Measurements from ENCODE around the gene CASZ1. TPM values are rescaled to one million over a fixed set of nuclear protein-coding genes. Genes with fewer than 3 reads are reported as not detected.

CASZ1 gene
- total RNA-seq, 1 experiment from 2014 or later: 8.5 TPM

- no peak for DNase-seq (ENCODE audit: low read depth)
Observed at GRCh38 chr1:10653370-10654125, 142.9 kb downstream of the CASZ1 start.

- DNase-seq (ENCODE audit: low read depth): no peak
Observed at GRCh38 chr1:10652626-10653025, 143.8 kb downstream of the CASZ1 start.

- DNase-seq (ENCODE audit: low read depth): no peak
Observed at GRCh38 chr1:10651793-10652192, 144.7 kb downstream of the CASZ1 start.

- peak; percentile 30 for DNase-seq (ENCODE audit: low read depth)
Observed at GRCh38 chr1:10651389-10651766, 145.1 kb downstream of the CASZ1 start.

- no peak for DNase-seq (ENCODE audit: low read depth)
Observed at GRCh38 chr1:10650556-10651388, 145.7 kb downstream of the CASZ1 start.

- DNase-seq (ENCODE audit: low read depth): no peak
Observed at GRCh38 chr1:10649517-10650201, 146.8 kb downstream of the CASZ1 start.

GRCh38 chr1:10648689-10649516 lies 147.5 kb downstream of the CASZ1 start:
- no peak for DNase-seq (ENCODE audit: low read depth)

- no peak for DNase-seq (ENCODE audit: low read depth)
Observed at GRCh38 chr1:10647414-10648170, 148.9 kb downstream of the CASZ1 start.

GRCh38 chr1:10646347-10646861 lies 150.0 kb downstream of the CASZ1 start:
- peak; percentile 68 for DNase-seq (ENCODE audit: low read depth)

- DNase-seq (ENCODE audit: low read depth): peak; percentile 85
Observed at GRCh38 chr1:10644307-10645128, 151.9 kb downstream of the CASZ1 start.

GRCh38 chr1:10643607-10644306 lies 152.7 kb downstream of the CASZ1 start:
- DNase-seq (ENCODE audit: low read depth): no peak

GRCh38 chr1:10642403-10643080 lies 153.9 kb downstream of the CASZ1 start:
- DNase-seq (ENCODE audit: low read depth): no peak

GRCh38 chr1:10641976-10642375 lies 154.5 kb downstream of the CASZ1 start:
- DNase-seq (ENCODE audit: low read depth): no peak

GRCh38 chr1:10640843-10641553 lies 155.4 kb downstream of the CASZ1 start:
- DNase-seq (ENCODE audit: low read depth): no peak

- DNase-seq (ENCODE audit: low read depth): no peak
Observed at GRCh38 chr1:10639775-10640578, 156.5 kb downstream of the CASZ1 start.

- no peak for DNase-seq (ENCODE audit: low read depth)
Observed at GRCh38 chr1:10639011-10639774, 157.3 kb downstream of the CASZ1 start.

Data from Daoy (cell line).